ENCODE data around the gene VAT1L. TPM values are rescaled to one million over a fixed set of nuclear protein-coding genes. Genes with fewer than 3 reads are reported as not detected.

The VAT1L gene
- total and polyA plus RNA-seq, 2 donors = 0.24 to 0.34 TPM

DNA sequence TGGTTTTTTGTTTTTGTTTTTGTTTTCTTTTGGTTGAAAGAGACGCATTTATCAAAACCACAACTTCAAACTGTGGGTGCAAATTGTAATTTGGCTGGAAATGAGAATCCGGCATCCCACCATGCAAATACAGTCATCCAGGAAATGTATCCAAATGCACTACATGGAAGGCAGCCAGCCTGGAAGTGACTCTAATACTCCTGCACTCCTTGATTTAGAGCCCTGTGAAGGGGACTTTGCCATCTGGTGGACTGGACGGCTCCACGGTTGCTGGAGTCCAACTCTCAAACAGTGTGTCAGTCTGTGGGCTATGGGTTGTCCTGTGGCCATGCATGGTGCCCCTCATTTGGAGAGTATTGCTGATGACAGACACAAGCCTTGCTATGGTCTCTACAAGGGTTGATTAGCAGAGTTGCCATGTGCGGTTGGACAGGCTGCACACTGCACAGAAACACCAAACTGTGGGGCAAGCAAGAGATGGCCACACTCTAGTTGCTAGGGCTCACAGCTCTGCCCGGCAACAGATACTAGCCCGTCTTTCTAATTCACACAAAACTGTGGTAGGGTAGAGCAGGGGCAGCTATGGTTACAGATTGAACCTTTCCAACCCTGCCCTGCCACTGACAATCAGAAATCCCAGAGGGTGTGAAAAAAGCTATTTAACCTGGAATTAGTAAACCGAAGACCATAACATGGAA lies 62.4 kb downstream of the VAT1L start:
- no peaks in the 10 kb centered on the region for H3K27me3 ChIP-seq (ENCODE audit: control insufficient read depth in 2 of 2, insufficient read depth in 1 of 2, low read length in 1 of 2)
- no peak overlapping the region for H3K4me3 ChIP-seq (ENCODE audit: low read length in 2 of 2)
- no peak overlapping the region for H3K27ac ChIP-seq (ENCODE audit: low read depth in 1 of 2, low read length in 1 of 2)
- H3K4me1 ChIP-seq (ENCODE audit: control insufficient read depth in 2 of 2, insufficient read depth in 2 of 2, low read length in 2 of 2) = no peaks in the 10 kb centered on the region
- no peaks in the 10 kb centered on the region for H3K9me3 ChIP-seq (ENCODE audit: control insufficient read depth in 2 of 2, insufficient read depth in 1 of 2, low read length in 1 of 2)
- H3K36me3 ChIP-seq (ENCODE audit: control insufficient read depth in 2 of 2, insufficient read depth in 2 of 2, low read length in 1 of 2) = no peaks in the 10 kb centered on the region
- 91% methylated on average over 8 of the region's 8 CpGs for WGBS
- no peak for DNase-seq (ENCODE audit: low read depth in 6 of 9, low spot score in 9 of 9)

DNA sequence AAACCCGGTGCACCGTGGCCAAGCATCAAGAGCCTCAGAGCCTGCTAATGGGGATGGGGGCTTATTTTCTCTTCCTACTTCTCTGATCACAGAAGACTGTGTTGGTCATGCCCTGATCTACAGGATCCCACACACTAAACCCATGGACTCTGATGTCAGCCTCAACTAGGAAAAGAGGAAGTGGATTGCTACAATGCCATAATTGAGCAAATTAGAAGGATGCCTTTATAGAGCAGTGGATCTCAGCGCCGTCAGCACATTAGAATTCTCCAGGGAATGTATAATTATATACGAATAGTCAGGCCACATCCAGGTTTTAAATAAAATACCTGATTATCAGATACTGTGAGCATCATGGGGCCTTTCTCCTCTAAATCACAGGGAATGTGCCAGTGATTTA lies 64.8 kb downstream of the VAT1L start:
- Histone ChIP-seq H3K27me3 (ENCODE audit: control insufficient read depth in 2 of 2, insufficient read depth in 1 of 2, low read length in 1 of 2) (no peaks in the 10 kb centered on the region), H3K9me3 (ENCODE audit: control insufficient read depth in 2 of 2, insufficient read depth in 1 of 2, low read length in 1 of 2) (no peaks in the 10 kb centered on the region), H3K27ac (ENCODE audit: low read depth in 1 of 2, low read length in 1 of 2) (no peak overlapping the region), H3K36me3 (ENCODE audit: control insufficient read depth in 2 of 2, insufficient read depth in 2 of 2, low read length in 1 of 2) (no peaks in the 10 kb centered on the region), H3K4me3 (ENCODE audit: low read length in 2 of 2) (no peak overlapping the region), H3K4me1 (ENCODE audit: control insufficient read depth in 2 of 2, insufficient read depth in 2 of 2, low read length in 2 of 2) (no peaks in the 10 kb centered on the region)
- DNase-seq (ENCODE audit: low read depth in 6 of 9, low spot score in 9 of 9) = no peak
- 95% methylated on average over 5 of the region's 5 CpGs for WGBS

DNA sequence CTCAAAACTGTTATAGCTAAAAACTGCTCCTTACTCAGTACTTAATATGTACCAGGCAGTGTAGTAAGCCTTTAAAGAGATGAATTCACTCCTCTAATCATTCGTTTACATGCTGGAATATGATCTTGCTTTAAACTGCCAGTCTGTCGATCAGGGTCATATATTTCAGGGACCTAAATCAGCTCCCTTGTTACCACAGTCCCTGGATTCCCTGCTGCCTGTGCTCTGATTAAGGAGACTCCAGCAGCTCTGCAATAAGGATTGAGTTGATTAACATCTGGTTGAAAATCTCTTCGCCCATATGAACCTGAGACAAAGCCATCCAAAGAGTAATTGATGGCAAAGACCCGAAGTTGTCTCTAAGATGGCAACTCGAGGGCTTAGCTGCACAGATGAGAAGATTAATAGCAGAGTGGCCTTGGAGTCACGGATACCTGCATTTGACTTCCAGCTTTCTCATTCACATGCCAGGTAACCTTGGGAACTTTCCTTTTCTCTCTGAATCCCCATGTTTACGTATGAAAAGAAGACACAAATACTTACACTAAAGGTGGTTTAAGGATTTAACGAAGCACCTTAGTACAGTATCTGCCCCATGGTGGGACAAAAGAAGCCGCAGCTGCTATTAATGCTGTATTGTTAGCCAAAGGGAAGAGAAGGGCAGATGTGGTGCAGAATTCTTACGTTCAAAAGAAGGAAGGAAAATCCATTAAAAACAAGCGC lies 68.2 kb downstream of the VAT1L start:
- Histone ChIP-seq H3K4me3 (ENCODE audit: low read length in 2 of 2) (no peak overlapping the region), H3K36me3 (ENCODE audit: control insufficient read depth in 2 of 2, insufficient read depth in 2 of 2, low read length in 1 of 2) (no peaks in the 10 kb centered on the region), H3K4me1 (ENCODE audit: control insufficient read depth in 2 of 2, insufficient read depth in 2 of 2, low read length in 2 of 2) (no peaks in the 10 kb centered on the region), H3K27ac (ENCODE audit: low read depth in 1 of 2, low read length in 1 of 2) (no peak overlapping the region), H3K9me3 (ENCODE audit: control insufficient read depth in 2 of 2, insufficient read depth in 1 of 2, low read length in 1 of 2) (no peaks in the 10 kb centered on the region), H3K27me3 (ENCODE audit: control insufficient read depth in 2 of 2, insufficient read depth in 1 of 2, low read length in 1 of 2) (no peaks in the 10 kb centered on the region)
- no peak for DNase-seq (ENCODE audit: low read depth in 6 of 9, low spot score in 9 of 9)
- WGBS = 70% methylated on average over 11 of the region's 11 CpGs

DNA sequence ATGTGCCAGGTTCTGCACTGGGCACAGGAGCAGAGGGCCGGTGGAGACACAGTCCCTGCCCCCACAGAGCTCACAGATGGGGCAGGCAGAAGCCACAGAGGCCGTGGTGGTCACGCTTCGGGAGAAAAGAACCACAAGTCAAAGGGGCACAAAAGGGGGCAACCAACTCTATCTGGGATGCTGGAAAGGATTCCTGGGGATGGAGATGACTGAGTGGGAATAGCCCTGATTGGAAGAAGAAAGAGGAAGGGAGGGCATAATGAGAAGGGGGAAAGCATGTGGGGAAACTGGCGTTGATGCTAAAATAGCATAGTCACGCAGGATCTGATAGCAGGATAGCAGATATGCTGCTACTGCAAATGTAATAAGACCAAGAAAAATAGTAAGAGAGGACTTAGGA lies 69.7 kb downstream of the VAT1L start:
- no peaks in the 10 kb centered on the region for H3K36me3 ChIP-seq (ENCODE audit: control insufficient read depth in 2 of 2, insufficient read depth in 2 of 2, low read length in 1 of 2)
- H3K27ac ChIP-seq (ENCODE audit: low read depth in 1 of 2, low read length in 1 of 2) = no peak overlapping the region
- H3K4me3 ChIP-seq (ENCODE audit: low read length in 2 of 2) = no peak overlapping the region
- DNase-seq (ENCODE audit: low read depth in 6 of 9, low spot score in 9 of 9) = no peak
- 80% methylated on average over 6 of the region's 6 CpGs for WGBS
- H3K9me3 ChIP-seq (ENCODE audit: control insufficient read depth in 2 of 2, insufficient read depth in 1 of 2, low read length in 1 of 2) = no peaks in the 10 kb centered on the region
- H3K4me1 ChIP-seq (ENCODE audit: control insufficient read depth in 2 of 2, insufficient read depth in 2 of 2, low read length in 2 of 2) = no peaks in the 10 kb centered on the region
- H3K27me3 ChIP-seq (ENCODE audit: control insufficient read depth in 2 of 2, insufficient read depth in 1 of 2, low read length in 1 of 2) = no peaks in the 10 kb centered on the region

DNA sequence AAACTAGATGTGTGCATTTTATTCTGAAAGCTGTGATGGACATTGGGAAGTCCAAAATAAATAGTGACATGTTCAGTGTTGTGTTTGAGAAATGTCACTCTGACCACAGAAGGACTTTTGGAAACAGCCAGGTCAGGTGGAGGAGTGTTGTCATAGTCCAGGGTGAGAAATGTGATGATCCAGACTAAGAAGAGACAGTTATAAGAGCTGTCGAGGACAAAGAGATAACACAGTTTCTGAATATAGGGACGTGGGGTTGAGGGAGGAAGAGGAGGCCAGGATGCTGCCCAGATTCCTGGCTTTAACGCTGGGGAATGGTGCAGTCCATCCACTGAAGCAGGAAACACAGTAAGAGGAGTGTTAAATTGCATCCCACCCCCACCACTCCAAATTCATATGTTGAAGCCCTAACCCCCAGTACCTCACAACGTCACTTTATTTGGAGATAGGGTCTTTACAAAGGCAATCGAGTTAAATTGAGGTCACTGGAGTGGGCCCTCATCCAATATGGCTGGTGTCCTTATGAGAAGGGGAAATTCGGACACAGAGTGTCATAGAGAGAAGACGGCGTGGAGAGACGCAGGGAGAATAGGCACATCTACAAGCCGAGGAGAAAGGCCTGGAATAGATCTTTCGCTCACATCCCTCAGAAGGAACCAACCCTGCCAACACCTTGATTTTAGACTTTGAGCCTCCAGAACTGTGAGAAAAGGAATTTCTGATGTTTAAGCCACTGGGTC lies 71.3 kb downstream of the VAT1L start:
- 88% methylated on average over 11 of the region's 11 CpGs for WGBS
- Histone ChIP-seq H3K27me3 (ENCODE audit: control insufficient read depth in 2 of 2, insufficient read depth in 1 of 2, low read length in 1 of 2) (no peaks in the 10 kb centered on the region), H3K4me3 (ENCODE audit: low read length in 2 of 2) (no peak overlapping the region), H3K4me1 (ENCODE audit: control insufficient read depth in 2 of 2, insufficient read depth in 2 of 2, low read length in 2 of 2) (no peaks in the 10 kb centered on the region), H3K27ac (ENCODE audit: low read depth in 1 of 2, low read length in 1 of 2) (no peak overlapping the region), H3K9me3 (ENCODE audit: control insufficient read depth in 2 of 2, insufficient read depth in 1 of 2, low read length in 1 of 2) (no peaks in the 10 kb centered on the region), H3K36me3 (ENCODE audit: control insufficient read depth in 2 of 2, insufficient read depth in 2 of 2, low read length in 1 of 2) (no peaks in the 10 kb centered on the region)
- no peak for DNase-seq (ENCODE audit: low read depth in 6 of 9, low spot score in 9 of 9)

DNA sequence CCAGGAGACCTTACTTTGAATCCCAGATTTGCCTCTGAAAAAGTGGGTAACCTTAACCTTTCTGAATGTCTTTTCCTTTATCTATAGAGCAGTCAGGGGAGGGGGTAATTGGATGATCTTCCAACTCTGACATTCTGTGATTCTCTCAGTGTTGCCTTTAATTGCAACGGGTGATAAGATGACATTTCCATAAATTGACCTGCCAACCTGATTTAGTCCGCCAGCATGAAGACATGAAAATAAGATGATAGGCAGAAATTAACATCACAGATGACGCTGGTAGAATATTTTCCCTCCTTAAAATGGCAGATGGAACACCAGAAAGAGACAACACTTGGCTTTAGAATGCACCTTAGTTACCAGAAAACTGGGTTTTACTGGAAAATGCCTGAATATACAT lies 72.6 kb downstream of the VAT1L start:
- Histone ChIP-seq H3K27ac (ENCODE audit: low read depth in 1 of 2, low read length in 1 of 2) (no peak overlapping the region), H3K36me3 (ENCODE audit: control insufficient read depth in 2 of 2, insufficient read depth in 2 of 2, low read length in 1 of 2) (no peaks in the 10 kb centered on the region), H3K27me3 (ENCODE audit: control insufficient read depth in 2 of 2, insufficient read depth in 1 of 2, low read length in 1 of 2) (no peaks in the 10 kb centered on the region), H3K4me3 (ENCODE audit: low read length in 2 of 2) (no peak overlapping the region), H3K9me3 (ENCODE audit: control insufficient read depth in 2 of 2, insufficient read depth in 1 of 2, low read length in 1 of 2) (no peaks in the 10 kb centered on the region), H3K4me1 (ENCODE audit: control insufficient read depth in 2 of 2, insufficient read depth in 2 of 2, low read length in 2 of 2) (no peaks in the 10 kb centered on the region)
- 90% methylated on average over 3 of the region's 3 CpGs for whole genome bisulfite sequencing
- DNase-seq (ENCODE audit: low read depth in 6 of 9, low spot score in 9 of 9) = no peak

DNA sequence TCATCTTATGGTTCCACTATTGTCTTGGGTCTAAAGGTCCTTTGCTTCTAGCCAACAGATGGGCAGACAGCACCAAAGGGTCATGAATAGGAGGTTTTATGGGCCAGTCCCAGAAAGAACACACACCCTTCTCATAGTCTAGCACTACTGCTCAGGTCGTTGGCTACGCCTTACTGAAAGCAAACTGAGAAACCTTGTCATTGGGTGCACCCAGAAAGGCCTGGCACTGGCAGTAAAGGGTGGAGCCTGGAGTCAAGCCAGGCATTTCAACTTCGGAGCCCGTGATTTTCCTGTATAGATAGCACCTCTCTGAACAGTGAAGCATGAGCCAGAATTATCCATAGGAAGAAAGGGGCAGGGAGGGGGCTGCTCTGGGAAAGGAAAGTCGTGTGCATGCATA lies 74.9 kb downstream of the VAT1L start:
- 82% methylated on average over 5 of the region's 5 CpGs for WGBS
- no peak overlapping the region for H3K4me3 ChIP-seq (ENCODE audit: low read length in 2 of 2)
- H3K4me1 ChIP-seq (ENCODE audit: control insufficient read depth in 2 of 2, insufficient read depth in 2 of 2, low read length in 2 of 2) = no peaks in the 10 kb centered on the region
- no peaks in the 10 kb centered on the region for H3K36me3 ChIP-seq (ENCODE audit: control insufficient read depth in 2 of 2, insufficient read depth in 2 of 2, low read length in 1 of 2)
- H3K27ac ChIP-seq (ENCODE audit: low read depth in 1 of 2, low read length in 1 of 2) = no peak overlapping the region
- no peaks in the 10 kb centered on the region for H3K9me3 ChIP-seq (ENCODE audit: control insufficient read depth in 2 of 2, insufficient read depth in 1 of 2, low read length in 1 of 2)
- H3K27me3 ChIP-seq (ENCODE audit: control insufficient read depth in 2 of 2, insufficient read depth in 1 of 2, low read length in 1 of 2) = no peaks in the 10 kb centered on the region
- DNase-seq (ENCODE audit: low read depth in 6 of 9, low spot score in 9 of 9) = no peak

DNA sequence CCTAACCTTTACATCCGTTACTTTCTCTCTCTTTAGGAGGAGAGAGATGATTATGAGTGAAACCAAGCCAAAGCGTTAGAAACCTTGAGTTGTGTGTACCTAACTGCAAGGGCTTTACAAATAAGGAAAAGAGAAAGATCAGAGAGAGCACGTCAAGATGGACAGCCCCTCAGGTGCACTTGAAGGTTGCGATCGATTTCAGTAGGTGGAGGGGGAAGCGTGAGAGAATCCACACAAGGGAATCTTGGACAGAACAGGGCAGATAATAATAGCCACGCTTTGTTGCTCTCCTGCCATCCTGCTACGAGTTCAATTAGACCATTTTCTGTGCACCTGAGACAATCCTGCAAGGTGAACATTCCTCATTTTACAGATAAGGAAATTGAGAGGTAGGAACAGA lies 78.4 kb downstream of the VAT1L start:
- Histone ChIP-seq H3K27ac (ENCODE audit: low read depth in 1 of 2, low read length in 1 of 2) (no peak overlapping the region), H3K4me3 (ENCODE audit: low read length in 2 of 2) (no peak overlapping the region), H3K36me3 (ENCODE audit: control insufficient read depth in 2 of 2, insufficient read depth in 2 of 2, low read length in 1 of 2) (no peaks in the 10 kb centered on the region), H3K9me3 (ENCODE audit: control insufficient read depth in 2 of 2, insufficient read depth in 1 of 2, low read length in 1 of 2) (no peaks in the 10 kb centered on the region), H3K4me1 (ENCODE audit: control insufficient read depth in 2 of 2, insufficient read depth in 2 of 2, low read length in 2 of 2) (no peaks in the 10 kb centered on the region), H3K27me3 (ENCODE audit: control insufficient read depth in 2 of 2, insufficient read depth in 1 of 2, low read length in 1 of 2) (no peaks in the 10 kb centered on the region)
- DNase-seq (ENCODE audit: low read depth in 6 of 9, low spot score in 9 of 9) = no peak
- WGBS = 92% methylated on average over 8 of the region's 8 CpGs

DNA sequence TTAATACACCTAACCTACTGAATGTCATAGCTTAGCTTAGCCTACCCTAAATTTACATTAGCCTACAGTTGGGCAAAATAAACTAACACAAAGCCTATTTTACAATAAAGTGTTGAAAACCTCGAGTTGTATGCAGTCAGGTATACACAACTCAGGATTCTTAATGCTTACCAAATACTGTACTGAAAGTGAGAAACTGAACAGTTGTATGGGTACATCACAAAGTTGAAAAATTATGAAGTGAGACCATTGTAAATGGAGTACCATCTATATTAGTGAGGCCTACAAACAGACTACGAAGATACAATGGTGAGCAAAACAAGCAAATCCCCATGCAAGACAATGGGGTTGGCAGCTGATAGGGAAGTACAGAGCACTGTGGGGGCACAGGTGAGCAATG lies 79.7 kb downstream of the VAT1L start:
- Histone ChIP-seq H3K27ac (ENCODE audit: low read depth in 1 of 2, low read length in 1 of 2) (no peak overlapping the region), H3K4me1 (ENCODE audit: control insufficient read depth in 2 of 2, insufficient read depth in 2 of 2, low read length in 2 of 2) (no peaks in the 10 kb centered on the region), H3K27me3 (ENCODE audit: control insufficient read depth in 2 of 2, insufficient read depth in 1 of 2, low read length in 1 of 2) (no peaks in the 10 kb centered on the region), H3K4me3 (ENCODE audit: low read length in 2 of 2) (no peak overlapping the region), H3K9me3 (ENCODE audit: control insufficient read depth in 2 of 2, insufficient read depth in 1 of 2, low read length in 1 of 2) (no peaks in the 10 kb centered on the region), H3K36me3 (ENCODE audit: control insufficient read depth in 2 of 2, insufficient read depth in 2 of 2, low read length in 1 of 2) (no peaks in the 10 kb centered on the region)
- 87% methylated on average over 2 of the region's 2 CpGs for WGBS
- no peak for DNase-seq (ENCODE audit: low read depth in 6 of 9, low spot score in 9 of 9)

Data from thymus (tissue), 11 donors.